Measurements from ENCODE around the gene PHACTR4.
"Not testable (repeated sequence)": the region's sequence is repeated elsewhere in the genome, so short reads cannot be mapped to it uniquely, and the experiment has no call there.

PHACTR4 gene

DNA sequence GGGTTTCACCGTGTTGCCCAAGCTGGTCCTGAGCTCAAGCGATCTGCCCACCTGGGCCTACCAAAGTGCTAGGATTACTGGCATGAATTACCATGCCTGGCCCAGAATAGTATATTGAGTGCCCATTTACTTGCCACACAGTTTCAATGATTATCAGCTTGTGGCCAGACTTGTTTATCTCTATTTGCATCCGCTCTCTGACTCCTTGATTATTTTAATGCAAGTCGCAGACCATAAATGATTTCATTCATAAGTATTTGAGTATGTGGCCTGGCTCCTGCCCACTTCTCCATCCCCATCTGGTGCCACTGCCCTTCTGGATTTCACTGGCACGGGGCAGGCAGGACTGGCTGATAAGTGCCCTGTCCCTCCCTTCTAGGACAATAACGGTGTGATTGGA lies 165.1 kb downstream of the PHACTR4 start:
- no peak for DNase-seq

DNA sequence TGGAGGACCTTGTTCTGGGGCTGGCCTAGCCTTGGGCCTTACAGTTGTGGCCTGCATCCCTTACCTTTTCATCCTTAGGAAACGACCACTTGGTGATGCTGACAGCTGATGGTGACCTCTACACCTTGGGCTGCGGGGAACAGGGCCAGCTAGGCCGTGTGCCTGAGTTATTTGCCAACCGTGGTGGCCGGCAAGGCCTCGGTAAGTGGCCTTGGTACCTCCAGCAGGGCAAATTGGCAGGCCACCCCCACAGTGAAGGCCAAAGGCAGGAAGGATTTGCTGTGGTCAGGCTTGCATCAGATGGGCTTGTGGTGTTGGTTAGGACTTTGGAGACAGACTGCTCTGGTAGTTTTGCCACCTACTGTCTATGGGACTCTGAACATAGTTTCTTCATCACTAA lies 165.6 kb downstream of the PHACTR4 start:
- DNase-seq: no peak

DNA sequence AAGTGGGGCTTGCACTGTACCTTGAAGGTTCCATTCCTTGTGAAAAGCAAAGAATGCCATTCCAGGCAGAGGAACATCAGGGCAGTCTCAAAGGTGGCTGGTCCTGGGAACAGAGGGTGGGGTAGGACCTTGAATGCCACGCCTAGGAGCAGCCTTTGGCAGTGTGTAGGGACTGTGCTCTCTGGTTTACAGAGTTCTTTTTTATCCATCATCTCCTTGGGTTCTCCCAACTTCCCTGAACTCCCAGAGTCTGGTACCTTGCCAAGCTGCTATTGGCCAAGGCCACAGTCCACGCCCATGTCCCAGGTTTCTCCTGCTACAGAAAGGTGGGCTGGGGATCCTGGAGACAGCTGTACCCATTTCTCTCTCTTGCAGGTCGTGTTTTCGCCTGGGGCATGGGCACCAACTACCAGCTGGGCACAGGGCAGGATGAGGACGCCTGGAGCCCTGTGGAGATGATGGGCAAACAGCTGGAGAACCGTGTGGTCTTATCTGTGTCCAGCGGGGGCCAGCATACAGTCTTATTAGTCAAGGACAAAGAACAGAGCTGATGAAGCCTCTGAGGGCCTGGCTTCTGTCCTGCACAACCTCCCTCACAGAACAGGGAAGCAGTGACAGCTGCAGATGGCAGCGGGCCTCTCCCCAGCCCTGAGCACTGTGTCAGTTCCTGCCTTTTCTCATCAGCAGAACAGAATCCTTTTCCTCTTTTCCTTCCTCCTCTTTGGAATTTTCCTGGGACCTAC lies 168.1 kb downstream of the PHACTR4 start:
- no peak for DNase-seq

DNA sequence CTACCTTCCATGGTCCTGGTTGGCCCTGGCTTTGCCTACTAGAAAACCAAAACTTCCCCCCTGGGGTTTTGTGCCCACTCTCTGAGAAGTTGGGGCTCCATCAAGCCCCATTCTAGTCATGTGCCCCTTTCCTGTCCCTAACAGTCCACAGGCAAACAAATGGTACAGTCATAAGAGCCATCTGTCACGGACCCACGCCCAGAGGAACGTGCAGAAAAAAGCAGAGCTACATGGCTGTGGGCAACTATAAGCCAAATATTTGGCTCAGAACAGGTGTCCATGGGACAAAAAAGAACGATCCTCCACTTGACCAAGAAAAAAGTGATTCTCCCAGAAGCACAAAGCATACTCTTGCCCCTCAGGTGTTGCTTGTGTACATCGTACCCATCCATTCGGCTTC lies 168.7 kb downstream of the PHACTR4 start:
- no peak for DNase-seq

DNA sequence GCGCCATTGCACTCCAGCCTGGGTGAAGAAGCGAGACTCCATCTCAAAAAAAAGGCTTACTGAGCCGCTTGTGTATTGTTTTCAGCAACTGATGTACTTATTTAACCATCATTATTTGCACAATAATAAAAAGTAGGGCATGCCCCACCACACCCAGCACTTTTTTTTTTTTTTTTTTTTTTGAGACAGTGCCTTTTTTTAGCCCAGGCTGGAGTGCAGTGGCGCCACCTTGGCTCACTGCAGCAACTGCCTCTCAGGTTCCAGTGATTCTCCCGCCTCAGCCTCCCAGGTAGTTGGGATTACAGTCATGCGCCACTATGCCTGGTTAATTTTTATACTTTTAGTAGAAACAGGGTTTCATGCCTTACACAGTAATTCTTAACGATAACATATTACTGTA lies 171.1 kb downstream of the PHACTR4 start:
- no peak for DNase-seq

DNA sequence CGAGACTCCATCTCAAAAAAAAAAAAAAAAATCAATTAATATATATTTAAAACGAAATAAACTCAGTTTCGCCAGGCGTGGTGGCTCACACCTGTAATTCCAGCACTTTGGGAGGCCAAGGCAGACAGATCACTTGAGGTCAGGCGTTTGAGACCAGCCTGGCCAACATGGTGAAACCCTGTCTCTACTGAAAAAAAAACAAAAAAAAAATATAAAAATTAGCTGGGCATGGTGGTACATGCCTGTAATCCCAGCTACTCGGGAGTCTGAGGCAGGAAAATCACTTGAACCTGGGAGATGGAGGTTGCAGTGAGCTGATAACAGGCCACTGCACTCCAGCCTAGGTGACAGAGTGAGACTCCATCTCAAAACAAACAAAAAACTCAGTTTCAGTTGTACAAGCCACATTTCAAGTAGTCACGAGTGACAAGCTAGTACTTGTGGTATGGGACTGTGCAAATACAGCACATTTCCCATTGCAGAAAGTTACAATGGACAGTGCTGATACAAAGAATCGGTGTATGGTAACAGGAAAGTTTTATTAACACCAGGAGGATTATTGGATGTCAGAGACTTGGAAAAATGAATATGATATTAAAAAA lies 172.0 kb downstream of the PHACTR4 start:
- not testable (repeated sequence) for DNase-seq

DNA sequence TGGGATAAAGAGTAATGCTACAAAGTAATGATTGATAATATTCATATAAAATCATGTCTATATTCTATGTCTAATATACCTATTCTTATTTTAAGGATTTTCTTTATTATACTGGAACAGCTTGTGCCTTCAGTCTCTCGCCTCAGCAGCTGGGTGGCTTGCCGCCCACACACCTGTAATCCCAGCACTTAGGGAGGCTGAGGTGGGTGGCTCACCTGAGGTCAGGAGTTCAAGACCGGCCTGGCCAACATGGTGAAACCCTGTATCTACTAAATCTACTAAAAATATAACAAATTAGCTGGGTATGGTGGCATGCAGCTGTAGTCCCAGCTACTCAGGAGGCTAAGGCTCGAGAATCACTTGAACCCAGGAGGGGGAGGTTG lies 175.7 kb downstream of the PHACTR4 start:
- DNase-seq: no peak

DNA sequence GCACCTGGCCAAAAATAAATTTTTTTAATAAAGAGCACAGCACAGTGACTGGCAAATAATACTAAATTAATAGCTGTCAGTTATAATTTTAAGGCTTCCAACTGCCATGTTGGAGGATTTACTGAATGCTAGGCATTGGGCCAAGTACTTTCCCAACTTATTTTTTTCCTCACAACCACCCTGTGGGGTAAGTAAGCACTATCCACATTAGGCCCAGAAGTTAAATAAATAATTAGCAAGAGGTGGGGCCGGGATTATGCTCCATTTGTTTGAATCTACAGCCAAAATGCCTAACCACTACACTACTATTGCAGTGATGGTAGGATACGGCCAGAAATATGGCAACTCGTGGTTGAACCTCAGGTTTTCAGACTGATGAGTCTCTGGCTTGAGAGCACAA lies 178.8 kb downstream of the PHACTR4 start:
- DNase-seq: no peak

Measured in activated T-cell treated with anti-CD3 and anti-CD28 coated beads, Interleukin-2, amount 50 U/mL, for 1 hour (primary cell).